ENCODE results near the gene PSMC5. TPM values are rescaled to one million over a fixed set of nuclear protein-coding genes. Genes with fewer than 3 reads are reported as not detected.

The PSMC5 gene
- total and polyA plus RNA-seq, 7 donors, result 94.2 to 161 (median 115) TPM

- Histone ChIP-seq H3K27ac (peak overlapping the region; percentile 82 to 92 (median 89)), H3K36me3 (peaks cover 54 to 72% (median 65%) of the 10 kb centered on the region in 4 donors), H3K27me3 (no peaks in the 10 kb centered on the region), H3K4me3 (peak overlapping the region; percentile 51 to 86 (median 68)), H3K9me3 (no peaks in the 10 kb centered on the region), H3K4me1 (peaks cover 0 to 33% (median 28%) of the 10 kb centered on the region in 4 donors)
- no peak for DNase-seq
- intact Hi-C loops (cut with DNase I), result loop anchor here (1.0 to 5.0 kb wide), 4 partner anchors 14 to 679 kb away; partner anchors contain the start of genes CEP95, DDX5, MAP3K3 and SMARCD2
- TF ChIP-seq POLR2AphosphoS5 (IDR thresholded peaks at IDR 0.05), result no peak
- TF ChIP-seq POLR2A (IDR thresholded peaks at IDR 0.05), result no peak
- no peak for TF ChIP-seq EP300 (IDR thresholded peaks at IDR 0.05)
- TF ChIP-seq CTCF (IDR thresholded peaks at IDR 0.05), result peak in 1 of 4 experiments; percentile 5
- 1 to 2% methylated on average over 19 of the region's 19 CpGs for WGBS, 2 donors
Observed at GRCh38 chr17:63827801-63828221, 580 bp downstream of the PSMC5 start.

GRCh38 chr17:63828936-63829335 is 1.7 kb downstream of the PSMC5 start:
- Histone ChIP-seq H3K27me3 (no peaks in the 10 kb centered on the region), H3K4me1 (peaks cover 0 to 33% (median 28%) of the 10 kb centered on the region in 4 donors), H3K36me3 (peaks cover 54 to 72% (median 65%) of the 10 kb centered on the region in 4 donors), H3K9me3 (no peaks in the 10 kb centered on the region), H3K27ac (peak overlapping the region in 3 of 4 donors; percentile 12 to 92 (median 82)), H3K4me3 (peak overlapping the region in 1 of 4 donors; percentile 86)
- WGBS, 2 donors, result 94 to 95% methylated on average over 3 of the region's 3 CpGs
- intact Hi-C loops (cut with DNase I), result loop anchor here (5.0 kb wide), 3 partner anchors 52 to 678 kb away; partner anchors contain the start of genes CEP95, DDX5 and MAP3K3
- DNase-seq, result no peak
- TF ChIP-seq POLR2AphosphoS5 (IDR thresholded peaks at IDR 0.05) (no peak), CTCF (IDR thresholded peaks at IDR 0.05) (no peak), EP300 (IDR thresholded peaks at IDR 0.05) (no peak), POLR2A (IDR thresholded peaks at IDR 0.05) (no peak)

- WGBS, 2 donors, result 91 to 94% methylated on average over 5 of the region's 5 CpGs
Observed at GRCh38 chr17:63830278-63830677, 3.0 kb downstream of the PSMC5 start.

GRCh38 chr17:63830904-63831491 is 3.8 kb downstream of the PSMC5 start:
- Histone ChIP-seq H3K4me1 (peaks cover 0 to 36% (median 35%) of the 10 kb centered on the region in 4 donors), H3K4me3 (no peak overlapping the region), H3K27ac (no peak overlapping the region), H3K36me3 (peaks cover 53 to 74% (median 67%) of the 10 kb centered on the region in 4 donors), H3K9me3 (no peaks in the 10 kb centered on the region), H3K27me3 (no peaks in the 10 kb centered on the region)
- DNase-seq, result no peak
- intact Hi-C loops (cut with DNase I), result no loop called here
- no peak for TF ChIP-seq EP300 (IDR thresholded peaks at IDR 0.05)
- TF ChIP-seq POLR2AphosphoS5 (IDR thresholded peaks at IDR 0.05), result no peak
- no peak for TF ChIP-seq CTCF (IDR thresholded peaks at IDR 0.05)
- TF ChIP-seq POLR2A (IDR thresholded peaks at IDR 0.05), result no peak
- WGBS, 2 donors, result 86 to 90% methylated on average over 15 of the region's 15 CpGs

More at GRCh38 chr17:63830278-63830677, 3.0 kb downstream of the PSMC5 start:
- Histone ChIP-seq H3K36me3 (peaks cover 53 to 72% (median 64%) of the 10 kb centered on the region in 4 donors), H3K9me3 (no peaks in the 10 kb centered on the region), H3K27me3 (no peaks in the 10 kb centered on the region), H3K4me1 (peaks cover 0 to 39% (median 36%) of the 10 kb centered on the region in 4 donors), H3K4me3 (no peak overlapping the region), H3K27ac (peak overlapping the region in 1 of 4 donors; percentile 92)
- TF ChIP-seq EP300 (IDR thresholded peaks at IDR 0.05) (no peak), POLR2AphosphoS5 (IDR thresholded peaks at IDR 0.05) (peak in 2 of 4 donors; percentile 11 to 40)
- intact Hi-C loops (cut with DNase I), result no loop called here
- DNase-seq, result no peak

- Histone ChIP-seq H3K27me3 (no peaks in the 10 kb centered on the region), H3K27ac (no peak overlapping the region), H3K9me3 (no peaks in the 10 kb centered on the region), H3K4me1 (peaks cover 0 to 35% (median 31%) of the 10 kb centered on the region in 4 donors), H3K4me3 (no peak overlapping the region), H3K36me3 (peaks cover 53 to 80% (median 71%) of the 10 kb centered on the region in 4 donors)
- intact Hi-C loops (cut with DNase I), result no loop called here
- no peak for DNase-seq
- TF ChIP-seq POLR2AphosphoS5 (IDR thresholded peaks at IDR 0.05), result no peak
- no peak for TF ChIP-seq POLR2A (IDR thresholded peaks at IDR 0.05)
- TF ChIP-seq CTCF (IDR thresholded peaks at IDR 0.05), result no peak
- no peak for TF ChIP-seq EP300 (IDR thresholded peaks at IDR 0.05)
- 62 to 66% methylated on average over 8 of the region's 8 CpGs for WGBS, 2 donors
Observed at GRCh38 chr17:63831505-63831904, 4.3 kb downstream of the PSMC5 start.

All from sigmoid colon (tissue), 7 donors.